22Rv1 (cell line): Measurements from ENCODE around the gene ROR1.

Experiments
- CTCF ChIP-seq: fragments of 450-650 bp; IDR thresholded peaks from 2 replicates; pipeline ENCODE4 v1.5.1; 2017; ENCODE audit warnings: mild to moderate bottlenecking
- ZFX ChIP-seq: fragments of 450-650 bp; IDR thresholded peaks from 2 replicates; pipeline ENCODE4 v1.6.1; 2017; ENCODE audit warnings: antibody characterized with exemption, borderline replicate concordance

GRCh38 chr1:63864224-63864641 is 90.4 kb downstream of the ROR1 start:
- no peak for TF ChIP-seq CTCF
- no peak for TF ChIP-seq ZFX
